DND-41 (cell line): Measurements from ENCODE around the gene CLMN.

Experiments
- EZH2 ChIP-seq: IDR thresholded peaks from 3 replicates; pipeline ENCODE4 v1.6.1; 2012; ENCODE audit warnings: borderline replicate concordance, low read depth, mild to moderate bottlenecking, moderate library complexity, low read length, inconsistent platforms; ENCODE audit not compliant: severe bottlenecking
- TF ChIP-seq, protein P1 (sequence below): IDR thresholded peaks from 2 replicates; pipeline ENCODE4 v1.5.1; 2012; ENCODE audit warnings: borderline replicate concordance, low read length, moderate library complexity, mild to moderate bottlenecking; ENCODE audit not compliant: poor library complexity, severe bottlenecking; ENCODE audit errors: extremely low read depth

DNA sequence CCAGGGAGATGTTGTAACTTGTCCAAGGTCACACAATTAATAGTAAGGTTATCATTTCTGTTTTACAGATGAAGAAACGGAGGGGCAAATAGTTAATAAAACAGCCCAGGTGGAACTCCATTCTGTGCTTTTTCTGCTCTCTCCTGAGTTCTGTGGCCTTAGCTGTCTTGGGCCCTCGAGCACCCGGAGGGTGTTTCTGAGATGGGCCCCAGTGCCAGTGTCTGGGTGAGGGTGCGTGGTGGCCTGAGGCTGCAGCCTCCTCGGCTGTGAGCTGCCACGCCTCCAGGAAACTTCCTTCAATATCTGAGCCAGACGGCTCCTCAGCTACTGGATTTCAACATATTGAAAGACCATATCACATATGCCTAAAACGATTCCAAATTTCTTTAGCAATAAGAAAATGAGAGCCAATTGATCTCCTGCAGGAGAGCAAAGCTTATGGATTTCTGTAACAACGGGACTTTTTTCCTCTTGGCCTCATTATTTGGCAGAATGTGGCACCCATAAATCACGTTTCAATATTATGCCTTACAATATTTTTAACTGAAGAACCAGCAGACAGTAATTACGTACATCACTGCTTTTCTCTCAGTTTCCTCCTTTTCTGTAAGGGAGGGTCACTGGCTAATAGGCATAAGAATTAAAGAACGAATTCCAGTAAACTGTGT lies 87.6 kb downstream of the CLMN start:
- TF ChIP-seq, protein P1, sequence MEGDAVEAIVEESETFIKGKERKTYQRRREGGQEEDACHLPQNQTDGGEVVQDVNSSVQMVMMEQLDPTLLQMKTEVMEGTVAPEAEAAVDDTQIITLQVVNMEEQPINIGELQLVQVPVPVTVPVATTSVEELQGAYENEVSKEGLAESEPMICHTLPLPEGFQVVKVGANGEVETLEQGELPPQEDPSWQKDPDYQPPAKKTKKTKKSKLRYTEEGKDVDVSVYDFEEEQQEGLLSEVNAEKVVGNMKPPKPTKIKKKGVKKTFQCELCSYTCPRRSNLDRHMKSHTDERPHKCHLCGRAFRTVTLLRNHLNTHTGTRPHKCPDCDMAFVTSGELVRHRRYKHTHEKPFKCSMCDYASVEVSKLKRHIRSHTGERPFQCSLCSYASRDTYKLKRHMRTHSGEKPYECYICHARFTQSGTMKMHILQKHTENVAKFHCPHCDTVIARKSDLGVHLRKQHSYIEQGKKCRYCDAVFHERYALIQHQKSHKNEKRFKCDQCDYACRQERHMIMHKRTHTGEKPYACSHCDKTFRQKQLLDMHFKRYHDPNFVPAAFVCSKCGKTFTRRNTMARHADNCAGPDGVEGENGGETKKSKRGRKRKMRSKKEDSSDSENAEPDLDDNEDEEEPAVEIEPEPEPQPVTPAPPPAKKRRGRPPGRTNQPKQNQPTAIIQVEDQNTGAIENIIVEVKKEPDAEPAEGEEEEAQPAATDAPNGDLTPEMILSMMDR: no peak
- no peak for TF ChIP-seq EZH2
